Hippocampal formation (tissue), 2 donors: ENCODE results near the gene KCNK3.

ENCODE experiments used
- DNase-seq, 2 donors: peaks; one replicate each; lab custom pipeline; 2025; lab: John Stamatoyannopoulos, UW

KCNK3 gene

GRCh38 chr2:26712486-26713465, 20.3 kb downstream of the KCNK3 start:
- peak; percentile 74 to 81 for DNase-seq

- no peak for DNase-seq
These were observed 23.2 kb downstream of the KCNK3 start for GRCh38 chr2:26715528-26716270.

GRCh38 chr2:26716340-26716739, 23.8 kb downstream of the KCNK3 start:
- no peak for DNase-seq

GRCh38 chr2:26716769-26717168, 24.2 kb downstream of the KCNK3 start:
- DNase-seq: no peak

GRCh38 chr2:26717362-26717761, 24.8 kb downstream of the KCNK3 start:
- no peak for DNase-seq

- no peak for DNase-seq
These were observed 26.6 kb downstream of the KCNK3 start for GRCh38 chr2:26718949-26719686.

- DNase-seq: no peak
These were observed 28.0 kb downstream of the KCNK3 start for GRCh38 chr2:26720322-26721114.

- DNase-seq: no peak
These were observed 28.9 kb downstream of the KCNK3 start for GRCh38 chr2:26721115-26722032.

- DNase-seq: no peak
These were observed 29.8 kb downstream of the KCNK3 start for GRCh38 chr2:26722328-26722727.

- DNase-seq: no peak
These were observed 30.4 kb downstream of the KCNK3 start for GRCh38 chr2:26722911-26723310.

- no peak for DNase-seq
These were observed 31.0 kb downstream of the KCNK3 start for GRCh38 chr2:26723475-26723874.

GRCh38 chr2:26723991-26724750, 31.6 kb downstream of the KCNK3 start:
- no peak for DNase-seq

GRCh38 chr2:26724784-26725520, 32.4 kb downstream of the KCNK3 start:
- DNase-seq: no peak

- no peak for DNase-seq
These were observed 32.9 kb downstream of the KCNK3 start for GRCh38 chr2:26725521-26725820.

GRCh38 chr2:26726228-26726627, 33.7 kb downstream of the KCNK3 start:
- DNase-seq: no peak

- DNase-seq: no peak
These were observed 35.4 kb downstream of the KCNK3 start for GRCh38 chr2:26727641-26728561.

- DNase-seq: no peak
These were observed 36.8 kb downstream of the KCNK3 start for GRCh38 chr2:26729311-26729710.
